NCI-H2227 (cell line): Measurements from ENCODE around the gene TMBIM6.

Experiments
- DNase-seq: peaks from one replicate; lab custom pipeline; 2025; ENCODE audit not compliant: unreplicated experiment; lab: John Stamatoyannopoulos, UW

TMBIM6 gene

GRCh38 chr12:49796606-49797448 lies 55.5 kb downstream of the TMBIM6 start:
- no peak for DNase-seq

GRCh38 chr12:49797449-49797776 lies 56.1 kb downstream of the TMBIM6 start:
- DNase-seq = no peak

- DNase-seq = no peak
Measured at GRCh38 chr12:49798248-49798647, 56.9 kb downstream of the TMBIM6 start.

- DNase-seq = no peak
Measured at GRCh38 chr12:49798934-49799333, 57.6 kb downstream of the TMBIM6 start.

- DNase-seq = no peak
Measured at GRCh38 chr12:49800421-49801140, 59.2 kb downstream of the TMBIM6 start.

GRCh38 chr12:49801141-49802063 lies 60.0 kb downstream of the TMBIM6 start:
- DNase-seq = no peak

- DNase-seq = no peak
Measured at GRCh38 chr12:49803693-49804450, 62.5 kb downstream of the TMBIM6 start.

- no peak for DNase-seq
Measured at GRCh38 chr12:49804821-49805220, 63.5 kb downstream of the TMBIM6 start.

GRCh38 chr12:49805409-49805808 lies 64.1 kb downstream of the TMBIM6 start:
- no peak for DNase-seq

- DNase-seq = no peak
Measured at GRCh38 chr12:49806321-49806813, 65.0 kb downstream of the TMBIM6 start.

GRCh38 chr12:49806877-49807276 lies 65.5 kb downstream of the TMBIM6 start:
- DNase-seq = no peak

- no peak for DNase-seq
Measured at GRCh38 chr12:49807991-49808580, 66.7 kb downstream of the TMBIM6 start.

- peak; percentile 4 for DNase-seq
Measured at GRCh38 chr12:49808686-49809380, 67.5 kb downstream of the TMBIM6 start.

GRCh38 chr12:49809381-49809905 lies 68.1 kb downstream of the TMBIM6 start:
- DNase-seq = peak; percentile 64

- DNase-seq = no peak
Measured at GRCh38 chr12:49809906-49810389, 68.6 kb downstream of the TMBIM6 start.

- no peak for DNase-seq
Measured at GRCh38 chr12:49811136-49811535, 69.8 kb downstream of the TMBIM6 start.

- no peak for DNase-seq
Measured at GRCh38 chr12:49811961-49812401, 70.6 kb downstream of the TMBIM6 start.

GRCh38 chr12:49813131-49813530 lies 71.8 kb downstream of the TMBIM6 start:
- no peak for DNase-seq
